Right forelimb (tissue), 1 donor: ENCODE data around the gene PIAS1.
"Not testable (repeated sequence)": the region's sequence is repeated elsewhere in the genome, so short reads cannot be mapped to it uniquely, and the experiment has no call there.

ENCODE experiments used
- DNase-seq: peaks from one replicate; pipeline ENCODE4 v3.0.0-alpha.2; 2018

PIAS1 gene

DNA sequence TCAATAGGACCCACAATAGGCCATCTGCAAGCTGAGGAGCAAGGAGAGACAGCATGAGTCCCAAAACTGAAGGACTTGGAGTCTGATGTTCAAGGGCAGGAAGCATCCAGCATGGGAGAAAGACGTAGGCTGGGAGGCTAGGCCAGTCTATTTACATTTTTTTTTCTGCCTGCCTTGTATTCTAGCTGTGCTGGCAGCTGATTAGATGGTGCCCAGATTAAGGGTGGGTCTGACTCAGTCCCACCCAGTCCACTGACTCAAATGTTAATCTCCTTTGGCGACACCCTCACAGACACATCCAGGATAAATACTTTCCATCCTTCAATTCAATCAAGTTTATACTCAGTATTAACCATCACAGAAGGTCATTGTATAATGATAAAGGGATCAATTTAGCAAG, 15.9 kb upstream of the PIAS1 start:
- no peak for DNase-seq

DNA sequence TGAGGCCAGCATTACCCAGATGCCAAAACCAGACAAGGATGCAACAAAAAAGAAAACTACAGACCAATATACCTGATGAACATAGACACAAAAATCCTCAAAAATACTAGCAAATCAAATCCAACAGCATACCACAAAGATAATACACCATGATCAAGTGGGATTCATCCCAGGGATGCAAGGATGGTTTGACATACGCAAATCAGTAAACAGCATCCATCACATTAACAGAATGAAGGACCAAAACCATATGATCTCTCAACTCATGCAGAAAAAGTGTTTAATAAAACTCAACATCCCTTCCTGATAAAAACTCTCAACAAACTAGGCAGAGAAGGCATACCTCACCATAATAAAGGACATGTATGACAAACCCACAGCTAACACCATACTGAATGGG, 14.0 kb upstream of the PIAS1 start:
- no peak for DNase-seq

DNA sequence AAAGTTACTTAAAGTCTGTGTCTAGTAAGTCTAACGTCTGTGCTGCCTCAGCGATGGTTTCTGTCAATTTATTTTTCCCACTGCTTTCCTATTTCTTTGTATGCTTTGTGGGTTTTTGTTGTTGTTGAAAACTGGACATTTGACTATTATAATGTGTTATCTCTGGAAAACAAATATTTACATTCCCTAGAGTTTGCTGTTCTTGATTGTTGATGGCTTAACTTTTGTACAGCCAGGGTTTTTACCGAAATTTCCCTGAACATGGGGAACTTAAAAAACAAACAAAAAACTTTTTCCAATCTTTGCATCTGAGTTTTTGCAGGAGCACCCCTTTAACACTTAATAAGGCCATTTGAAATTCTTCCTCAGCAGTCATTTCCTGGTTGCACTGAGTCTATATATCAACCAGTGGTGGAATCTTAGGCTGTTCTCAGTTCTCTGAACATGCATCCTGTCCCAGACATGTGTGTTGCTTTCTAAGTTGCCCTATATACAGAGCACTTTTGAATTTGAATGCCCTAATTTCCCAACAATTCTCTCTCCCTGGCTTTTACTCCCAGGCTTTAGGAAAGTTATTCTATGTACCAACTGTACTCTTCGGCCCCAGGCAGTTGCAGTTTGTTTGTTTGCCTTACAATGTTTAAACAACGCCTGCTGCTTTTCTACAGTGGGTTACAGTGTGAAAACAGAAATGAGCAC, 11.8 kb upstream of the PIAS1 start:
- no peak for DNase-seq

DNA sequence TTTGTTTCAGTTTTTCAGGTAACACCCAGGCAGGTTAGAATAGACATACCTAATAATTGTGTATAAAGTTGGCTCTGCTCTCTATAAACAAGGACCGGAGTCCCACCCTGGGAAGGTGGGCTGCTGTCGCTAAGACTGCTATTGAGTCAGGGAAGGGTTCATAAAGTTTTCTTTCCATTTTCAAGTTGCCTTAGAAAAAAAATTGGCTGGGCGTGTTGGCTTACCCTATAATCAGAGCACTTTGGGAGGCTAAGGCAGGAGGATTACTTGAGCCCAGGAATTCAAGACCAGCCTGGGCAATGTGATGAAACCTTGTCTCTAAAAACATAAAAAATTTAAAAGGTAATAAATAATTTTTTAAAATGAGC, 11.3 kb upstream of the PIAS1 start:
- no peak for DNase-seq

DNA sequence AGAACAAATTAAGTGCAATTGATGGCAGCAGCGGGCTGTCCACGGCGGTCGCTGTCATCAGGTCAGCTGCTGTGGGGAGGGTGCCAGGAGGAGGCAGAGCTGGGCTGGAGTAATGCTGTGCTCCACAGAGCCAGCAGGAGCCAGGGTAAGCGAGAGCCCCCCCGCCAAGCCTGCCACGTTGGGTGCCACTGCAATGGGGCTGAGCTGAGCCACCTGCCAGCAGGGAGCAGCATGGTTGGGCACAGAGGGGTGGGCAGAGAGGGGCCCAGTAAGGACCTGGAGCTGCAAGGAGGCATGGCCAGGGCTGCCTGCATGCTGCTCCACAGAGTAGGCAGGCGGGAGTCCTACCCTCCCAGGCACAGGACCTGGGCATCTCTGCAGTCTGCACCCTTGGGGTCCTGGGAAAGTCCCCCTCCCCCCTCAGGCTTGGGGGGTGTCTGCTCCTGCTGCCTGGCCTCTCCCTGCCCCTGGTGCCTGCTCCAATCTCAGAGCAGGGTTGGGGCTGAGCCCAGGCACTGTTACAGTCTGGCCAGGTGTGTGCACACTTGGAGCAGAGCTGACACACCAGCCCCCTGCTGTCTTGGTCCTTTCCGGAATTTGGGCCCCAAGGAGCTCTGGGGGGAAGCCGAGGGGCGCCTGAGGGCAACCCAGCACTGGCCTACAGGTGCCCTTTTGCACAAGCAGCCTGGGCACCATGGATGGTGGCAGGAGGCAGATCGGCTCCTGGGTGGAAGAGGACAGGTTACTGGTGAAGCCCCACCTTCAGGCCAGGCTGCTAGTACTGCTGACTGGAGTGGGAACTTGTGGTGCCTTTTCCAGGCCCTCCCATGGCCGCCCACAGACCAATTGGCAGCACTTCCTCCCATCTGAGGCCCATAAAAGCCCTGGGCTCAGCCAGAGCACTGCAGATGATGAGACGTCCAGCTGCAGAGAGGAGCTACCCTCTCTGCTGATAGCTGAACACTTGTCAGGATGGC, 8.5 kb upstream of the PIAS1 start:
- no peak for DNase-seq

DNA sequence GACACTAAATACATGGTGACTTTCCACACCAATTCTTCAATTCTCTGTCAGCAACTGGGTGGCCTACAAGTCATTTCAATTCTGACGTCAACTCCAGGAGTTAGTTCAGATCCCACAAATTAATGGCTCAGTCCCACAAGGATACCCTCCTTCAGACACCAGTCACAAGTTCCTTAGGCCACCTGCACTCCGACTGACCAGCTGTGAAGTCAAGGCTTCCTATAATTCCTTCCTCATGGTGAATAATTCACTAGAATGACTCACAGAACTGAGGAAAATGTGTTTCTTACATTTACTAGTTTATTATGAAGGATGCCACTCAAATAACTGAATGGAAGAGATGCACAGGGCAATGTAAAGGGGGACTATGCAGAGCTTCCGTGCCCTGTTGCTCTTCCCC, 6.3 kb upstream of the PIAS1 start:
- DNase-seq, result no peak

DNA sequence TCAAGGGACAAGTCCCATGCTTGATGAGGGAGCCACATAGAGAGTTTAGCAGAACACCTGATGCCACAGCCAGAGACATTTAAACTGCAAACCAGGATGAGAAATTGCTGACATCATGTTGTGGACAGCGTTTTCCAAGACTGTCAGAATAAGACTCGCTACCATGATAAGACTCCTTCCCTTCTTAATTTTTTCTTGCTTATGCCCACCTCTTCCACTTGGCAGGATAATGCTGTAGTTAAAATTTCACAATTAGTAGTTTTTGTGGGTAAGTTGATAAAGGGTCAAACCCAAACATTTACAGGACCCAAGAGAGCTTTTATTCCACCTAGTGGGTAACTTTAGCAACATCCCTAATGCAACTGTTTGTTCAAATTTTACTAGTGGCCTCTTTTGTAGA, 3.0 kb upstream of the PIAS1 start:
- DNase-seq, result no peak

DNA sequence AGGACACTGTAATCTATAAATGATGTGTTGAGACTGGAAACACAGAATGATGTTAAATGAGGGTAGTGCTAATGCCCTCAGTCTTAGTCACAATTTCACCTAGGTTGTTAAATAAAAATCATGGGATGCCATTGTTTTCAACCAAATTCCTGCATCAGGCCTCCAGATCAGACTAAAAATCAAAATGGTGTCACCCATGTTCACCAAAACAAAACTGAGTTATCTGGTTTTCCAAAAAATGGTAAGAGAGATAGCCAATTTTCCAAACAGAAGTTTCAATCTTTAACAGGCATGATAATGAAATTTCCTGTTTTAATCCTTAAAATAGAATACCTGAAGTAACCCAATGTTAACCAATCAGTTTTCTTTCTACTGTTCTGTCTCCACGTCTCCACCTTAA, 2.2 kb upstream of the PIAS1 start:
- no peak for DNase-seq

DNA sequence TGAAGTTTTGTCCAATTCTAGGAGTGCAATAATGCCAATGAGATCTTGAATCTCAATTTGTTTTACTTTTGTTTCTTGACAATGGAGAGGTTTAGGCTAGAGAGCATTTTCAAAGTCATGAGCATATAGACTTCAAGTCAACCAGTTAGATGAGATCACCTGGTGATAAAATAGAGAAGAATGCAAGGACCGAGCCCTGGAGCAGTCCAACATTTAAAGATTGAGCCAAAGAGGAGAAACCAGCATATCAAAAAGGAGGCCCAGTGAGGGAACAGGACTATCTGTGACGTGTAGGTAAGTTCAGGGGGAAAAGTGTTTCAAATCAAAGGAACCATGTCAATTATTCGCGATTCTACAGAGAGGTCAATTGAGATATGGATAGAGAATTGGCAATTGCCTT, 1.7 kb upstream of the PIAS1 start:
- no peak for DNase-seq

DNA sequence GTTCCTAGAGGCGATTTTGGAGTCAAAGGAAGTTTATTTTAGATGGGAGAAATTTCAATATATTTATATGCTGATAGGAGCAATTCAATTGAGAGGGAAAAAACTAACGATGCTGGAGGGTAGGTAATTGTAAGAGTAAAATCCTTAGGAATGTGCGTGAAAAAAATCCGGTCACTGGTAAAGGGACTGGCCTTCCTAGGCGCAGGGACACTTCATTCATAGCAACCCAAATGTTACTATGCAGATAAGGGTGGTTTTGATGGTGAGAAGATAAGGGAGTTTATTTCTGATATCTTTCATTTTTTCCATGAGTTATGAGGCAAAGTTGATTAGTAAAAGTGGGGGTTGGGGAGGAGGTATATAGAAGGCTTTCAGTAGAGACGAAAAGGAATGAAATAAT, 1.1 kb upstream of the PIAS1 start:
- DNase-seq, result no peak

DNA sequence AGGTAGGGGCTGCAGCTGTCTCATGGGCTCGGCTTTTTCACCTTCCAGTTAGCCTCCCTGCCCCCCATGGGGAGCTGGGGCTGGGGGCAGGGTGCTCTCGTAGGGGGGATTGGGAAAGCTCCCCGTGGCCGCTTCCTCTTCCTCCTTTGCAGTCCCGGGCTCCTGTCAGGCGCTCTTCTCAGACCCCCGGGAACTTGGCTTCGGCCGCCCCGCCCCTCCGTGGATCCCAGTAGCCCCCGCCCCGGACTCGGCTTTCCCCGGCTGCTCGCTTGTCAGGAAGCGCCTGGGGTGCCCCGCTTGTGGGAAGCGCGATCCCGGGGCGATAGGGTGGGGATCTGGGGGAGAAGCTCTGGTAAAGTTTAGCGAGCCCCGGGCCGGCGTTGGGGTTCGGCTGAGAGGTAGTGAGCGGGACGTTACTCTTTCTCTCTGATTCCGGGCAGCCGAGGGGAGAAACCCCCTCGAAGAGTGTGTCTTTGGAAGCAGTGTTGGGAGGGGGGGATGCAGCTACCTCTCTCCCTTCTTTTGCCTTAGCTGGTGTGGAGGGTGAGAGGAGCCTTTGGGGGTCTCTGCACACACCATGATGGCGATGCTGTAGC, 611 bp downstream of the PIAS1 start:
- DNase-seq, result peak; percentile 76

DNA sequence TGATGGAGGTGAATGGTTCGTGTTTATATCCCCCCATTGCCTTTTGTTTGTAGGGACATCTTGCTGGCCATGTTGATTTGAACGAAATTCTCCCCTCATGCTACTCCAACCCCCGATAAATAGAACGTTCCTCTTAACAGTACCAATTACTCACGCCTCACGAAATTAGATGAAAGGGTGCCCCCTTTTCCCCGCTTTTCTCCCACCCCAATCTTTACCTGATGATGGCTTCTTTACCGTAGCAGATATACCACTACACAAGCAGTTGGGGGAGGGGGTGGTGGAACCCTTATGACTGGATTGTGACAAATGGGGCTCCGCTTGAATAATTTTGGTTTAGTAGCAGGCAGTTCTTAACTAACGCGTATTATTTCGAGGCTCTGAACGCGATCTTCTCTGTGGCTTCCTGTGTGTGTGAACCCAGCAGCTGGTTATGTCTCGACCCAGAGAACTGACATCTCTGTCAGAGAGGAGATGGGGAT, 1.1 kb downstream of the PIAS1 start:
- DNase-seq, result peak; percentile 55

DNA sequence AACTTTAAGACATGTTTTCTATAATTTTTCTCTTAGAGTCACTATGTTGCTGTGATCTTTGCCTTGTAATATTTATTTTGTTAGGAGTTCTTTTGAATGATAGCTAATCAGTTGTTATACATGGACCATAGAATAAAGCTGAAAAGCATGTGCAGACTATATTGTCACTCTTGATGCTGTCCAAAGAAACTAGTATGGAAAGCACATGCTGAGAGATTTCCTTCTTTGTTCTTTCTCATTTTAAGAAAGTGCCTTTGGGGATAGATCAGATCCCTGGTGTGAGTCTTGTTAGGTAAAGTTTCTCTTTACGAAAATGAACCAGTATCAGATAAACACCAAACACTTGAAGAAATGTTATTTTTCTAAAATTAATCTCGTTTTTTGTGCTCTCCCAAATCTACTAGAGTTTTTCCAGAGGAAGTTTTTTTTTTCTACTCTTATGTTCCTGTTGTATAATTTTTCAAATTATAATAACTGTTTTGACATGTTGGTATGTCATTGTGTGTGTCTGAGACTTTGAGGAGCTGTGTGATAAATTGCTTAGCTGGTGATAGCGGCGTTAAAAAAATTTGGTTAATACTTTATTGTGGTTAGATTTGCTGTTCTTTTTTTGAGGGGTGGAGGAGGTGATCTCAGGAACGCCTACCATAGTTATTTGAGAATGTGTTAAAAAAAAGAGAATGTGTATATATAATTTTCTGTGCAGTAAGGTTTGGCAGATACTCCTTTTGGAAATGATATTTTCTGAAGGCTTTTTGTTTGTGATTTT, 2.2 kb downstream of the PIAS1 start:
- no peak for DNase-seq

DNA sequence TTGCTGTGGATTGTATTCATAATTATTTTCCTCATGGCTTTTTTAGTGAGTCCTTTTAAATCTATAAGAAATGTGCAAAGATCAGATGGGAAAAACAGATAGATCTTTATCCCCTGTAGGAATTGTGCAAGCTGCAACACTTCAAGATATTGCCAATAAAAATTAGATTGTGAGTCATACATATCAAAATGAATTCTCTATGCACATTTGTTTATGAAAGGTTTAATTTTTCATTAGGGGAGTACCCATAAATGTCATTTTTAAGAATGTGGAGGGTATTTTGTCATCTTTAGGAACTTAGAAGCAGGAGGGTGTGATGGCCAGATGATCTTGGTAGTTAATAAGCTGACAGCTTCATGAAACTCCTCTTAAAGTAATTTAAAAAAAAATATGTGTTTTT, 2.9 kb downstream of the PIAS1 start:
- no peak for DNase-seq

DNA sequence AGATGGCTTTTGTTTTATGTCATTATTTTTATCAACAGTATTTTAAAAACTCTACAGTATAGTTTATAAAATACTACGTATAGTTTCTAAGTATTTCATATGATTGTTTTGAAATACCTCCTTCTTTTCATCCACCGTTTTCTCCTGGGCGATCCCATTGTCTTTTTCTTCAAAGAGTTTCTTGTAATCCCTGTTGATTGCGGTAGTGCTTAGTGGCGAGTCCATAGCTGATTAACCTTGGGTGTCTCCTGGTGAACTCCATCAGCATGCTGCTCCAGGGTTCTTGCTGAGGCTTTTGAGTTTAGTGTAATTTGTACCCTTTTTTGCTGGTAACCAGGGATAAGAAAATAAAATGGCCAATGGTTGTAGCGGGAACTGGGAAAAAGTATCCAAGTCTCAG, 3.6 kb downstream of the PIAS1 start:
- DNase-seq, result no peak

DNA sequence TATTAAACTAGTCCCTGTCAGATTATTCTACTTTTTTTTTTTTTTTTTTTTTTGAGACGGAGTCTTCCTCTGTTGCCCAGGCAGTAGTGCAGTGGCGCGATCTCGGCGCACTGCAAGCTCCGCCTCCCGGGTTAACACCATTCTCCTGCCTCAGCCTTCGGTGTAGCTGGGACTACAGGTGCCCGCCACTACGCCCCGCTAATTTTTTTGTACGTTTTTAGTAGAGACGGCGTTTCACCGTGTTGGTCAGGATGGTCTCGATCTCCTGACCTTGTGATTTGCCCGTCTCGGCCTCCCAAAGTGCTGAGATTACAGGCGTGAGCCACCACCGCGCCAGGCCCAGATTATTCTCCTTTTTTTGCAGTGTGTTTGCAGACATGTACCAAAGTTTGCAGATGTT, 4.9 kb downstream of the PIAS1 start:
- not testable (repeated sequence) for DNase-seq

DNA sequence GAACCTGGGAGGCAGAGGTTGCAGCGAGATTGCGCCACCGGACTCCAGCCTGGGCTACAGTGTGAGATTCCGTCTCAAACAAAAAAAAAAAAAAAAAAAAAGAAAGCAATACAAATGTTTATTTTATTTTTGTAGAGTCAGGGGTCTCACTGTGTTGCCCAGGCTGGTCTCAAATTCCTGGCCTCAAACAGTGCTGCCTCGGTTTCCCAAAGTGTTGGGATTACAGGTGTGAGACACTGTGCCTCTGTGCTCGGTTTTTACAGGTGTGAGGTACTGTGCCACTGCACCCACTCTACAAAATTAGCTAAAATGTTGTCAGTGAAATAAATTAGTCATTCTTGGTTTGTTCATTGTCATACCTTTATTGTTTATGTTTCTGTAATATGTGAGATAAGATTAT, 5.5 kb downstream of the PIAS1 start:
- no peak for DNase-seq

DNA sequence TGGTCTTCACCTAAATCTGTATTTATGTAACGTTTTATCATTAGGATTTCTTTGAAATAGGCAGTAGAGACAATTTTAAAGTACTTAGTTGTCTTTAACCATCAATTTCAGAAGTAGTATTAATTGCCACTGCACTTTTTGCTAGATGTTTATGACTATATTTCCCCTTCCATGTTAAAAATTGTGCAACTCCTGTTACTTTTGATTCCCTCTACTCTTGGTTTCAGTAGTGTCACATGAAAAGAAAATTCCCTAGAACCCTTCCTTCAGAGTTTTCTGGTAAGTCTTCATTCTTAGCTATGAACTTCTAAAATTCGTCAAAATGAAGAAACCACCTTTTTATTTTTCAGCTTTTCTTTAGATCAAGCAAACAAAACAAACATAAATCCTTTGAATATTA, 7.1 kb downstream of the PIAS1 start:
- DNase-seq, result no peak

DNA sequence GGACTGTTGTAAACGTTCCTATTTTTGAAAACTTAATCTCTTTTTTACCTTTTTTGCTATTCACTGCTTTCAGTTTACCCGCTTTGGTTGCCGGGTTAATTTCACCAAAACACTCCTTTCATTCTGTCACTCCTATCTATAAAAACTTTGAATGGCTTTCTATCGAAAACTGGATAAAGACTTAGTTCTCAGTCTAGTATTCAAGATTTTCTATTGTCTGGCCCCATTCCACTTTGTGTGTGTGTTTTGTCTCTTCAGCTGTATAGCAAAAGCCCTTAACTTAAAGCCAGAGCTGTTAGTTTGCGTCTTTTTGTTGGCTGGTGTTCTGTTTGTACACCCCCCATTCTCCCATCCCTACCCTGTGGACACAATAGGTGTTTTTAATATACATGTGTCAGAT, 7.5 kb downstream of the PIAS1 start:
- no peak for DNase-seq

DNA sequence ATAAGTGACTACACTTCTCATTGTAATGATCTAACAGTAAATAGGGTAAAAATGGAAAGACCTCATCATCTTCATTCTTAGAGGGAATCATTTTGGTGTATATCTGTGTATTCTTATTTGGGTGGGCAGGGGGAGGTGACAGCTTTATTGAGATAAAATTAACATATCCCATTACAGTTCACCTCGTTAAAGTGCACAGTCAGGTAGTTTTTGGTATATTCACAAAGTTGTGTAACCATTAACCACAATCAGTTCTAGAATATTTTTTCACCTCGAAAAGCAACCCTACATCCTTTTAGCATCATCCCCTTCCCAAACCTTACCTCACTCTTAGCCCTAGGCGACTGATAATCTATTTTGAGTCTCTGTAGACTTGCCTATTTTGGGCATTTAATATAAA, 8.1 kb downstream of the PIAS1 start:
- no peak for DNase-seq

DNA sequence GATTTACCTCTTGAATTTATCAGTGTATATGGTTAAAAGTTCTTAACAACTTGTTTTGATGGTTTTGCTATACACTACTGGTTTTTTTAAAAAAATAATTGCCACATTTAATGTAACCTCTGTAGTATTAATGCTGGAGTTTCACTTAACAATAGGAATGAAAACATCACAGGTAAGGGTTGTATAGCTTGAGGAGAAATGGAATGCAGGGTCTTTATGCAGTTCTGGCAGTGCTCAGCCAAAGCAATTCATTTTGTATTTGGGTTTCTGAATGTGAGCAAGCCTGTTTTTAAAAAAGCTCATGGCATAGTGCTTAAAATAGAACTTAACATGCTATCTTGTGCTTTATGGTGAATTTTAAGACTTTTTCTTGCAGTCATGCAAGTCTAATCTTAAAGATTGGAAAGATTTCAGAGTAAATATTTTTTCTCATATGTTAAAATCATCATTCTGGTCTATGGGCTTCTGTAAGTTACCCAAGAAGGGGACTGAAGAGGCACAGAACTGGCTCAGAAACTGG, 8.9 kb downstream of the PIAS1 start:
- DNase-seq, result no peak

DNA sequence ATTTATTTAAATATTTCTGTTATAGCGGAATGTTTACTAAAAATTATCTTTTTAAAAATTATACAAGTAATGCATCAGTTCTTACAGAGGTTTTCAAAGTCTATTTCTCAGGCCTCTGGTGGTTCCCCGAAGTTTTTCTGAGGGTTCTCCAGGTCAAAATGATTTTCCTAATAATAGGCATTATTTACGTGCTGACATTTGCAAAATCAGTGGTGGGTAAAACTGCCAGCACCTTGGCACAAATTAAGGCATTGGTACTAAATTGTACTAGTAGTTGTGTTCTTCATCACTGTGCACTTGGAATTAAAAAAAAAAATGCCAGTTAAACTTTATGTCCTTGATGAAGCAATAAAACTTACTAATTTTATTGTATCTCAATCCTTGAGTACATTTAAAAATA, 9.5 kb downstream of the PIAS1 start:
- no peak for DNase-seq
